CD4-positive, alpha-beta T cell treated with Interleukin-12 subunit alpha and Interleukin-12 subunit beta, for 1 hour (primary cell): ENCODE measurements around the gene HMCES.
"Not testable (repeated sequence)": the region's sequence is repeated elsewhere in the genome, so short reads cannot be mapped to it uniquely, and the experiment has no call there.

ENCODE experiments used
- DNase-seq: peaks from one replicate; pipeline ENCODE4 v3.0.0-alpha.2; 2020

The HMCES gene

GRCh38 chr3:129323651-129324294 is 45.1 kb downstream of the HMCES start:
- DNase-seq: no peak

GRCh38 chr3:129324855-129325254 is 46.2 kb downstream of the HMCES start:
- DNase-seq: no peak

- DNase-seq: no peak
These were observed 46.7 kb downstream of the HMCES start for GRCh38 chr3:129325383-129325782.

GRCh38 chr3:129326138-129326537 is 47.5 kb downstream of the HMCES start:
- DNase-seq: no peak

GRCh38 chr3:129326595-129326994 is 47.9 kb downstream of the HMCES start:
- DNase-seq: no peak

GRCh38 chr3:129327510-129327909 is 48.8 kb downstream of the HMCES start:
- no peak for DNase-seq

- no peak for DNase-seq
These were observed 51.2 kb downstream of the HMCES start for GRCh38 chr3:129329858-129330257.

GRCh38 chr3:129330409-129330808 is 51.7 kb downstream of the HMCES start:
- DNase-seq: no peak

- no peak for DNase-seq
These were observed 55.2 kb downstream of the HMCES start for GRCh38 chr3:129333891-129334290.

GRCh38 chr3:129336093-129336706 is 57.5 kb downstream of the HMCES start:
- DNase-seq: no peak

- not testable (repeated sequence) for DNase-seq
These were observed 59.0 kb downstream of the HMCES start for GRCh38 chr3:129337719-129338118.

- DNase-seq: not testable (repeated sequence)
These were observed 60.5 kb downstream of the HMCES start for GRCh38 chr3:129339186-129339585.

- DNase-seq: not testable (repeated sequence)
These were observed 61.2 kb downstream of the HMCES start for GRCh38 chr3:129339833-129340232.

- no peak for DNase-seq
These were observed 62.9 kb downstream of the HMCES start for GRCh38 chr3:129341331-129342141.

GRCh38 chr3:129343643-129344360 is 65.1 kb downstream of the HMCES start:
- DNase-seq: peak; percentile 17

- DNase-seq: no peak
These were observed 66.0 kb downstream of the HMCES start for GRCh38 chr3:129344540-129345220.

- DNase-seq: no peak
These were observed 66.6 kb downstream of the HMCES start for GRCh38 chr3:129345281-129345680.

GRCh38 chr3:129345971-129346370 is 67.3 kb downstream of the HMCES start:
- no peak for DNase-seq

- no peak for DNase-seq
These were observed 68.2 kb downstream of the HMCES start for GRCh38 chr3:129346695-129347457.

GRCh38 chr3:129347458-129347845 is 68.8 kb downstream of the HMCES start:
- DNase-seq: no peak

- no peak for DNase-seq
These were observed 70.1 kb downstream of the HMCES start for GRCh38 chr3:129348734-129349133.

- DNase-seq: not testable (repeated sequence)
These were observed 70.5 kb downstream of the HMCES start for GRCh38 chr3:129349169-129349568.
